GM19035 (cell line): ENCODE results near the gene CCM2.

Experiments
- ATAC-seq: cut with Tn5 transposase; IDR thresholded peaks from one replicate; pipeline ENCODE4 v1.9.1; 2021; ENCODE audit not compliant: unreplicated experiment

Gene CCM2

GRCh38 chr7:45077579-45077978, 77.6 kb downstream of the CCM2 start:
- ATAC-seq, result no peak

- no peak for ATAC-seq
Observed at GRCh38 chr7:45078125-45078681, 78.2 kb downstream of the CCM2 start.

GRCh38 chr7:45080265-45080957, 80.4 kb downstream of the CCM2 start:
- no peak for ATAC-seq

GRCh38 chr7:45080958-45081669, 81.1 kb downstream of the CCM2 start:
- no peak for ATAC-seq

- no peak for ATAC-seq
Observed at GRCh38 chr7:45081670-45081974, 81.6 kb downstream of the CCM2 start.

GRCh38 chr7:45082031-45082830, 82.2 kb downstream of the CCM2 start:
- ATAC-seq, result no peak

- ATAC-seq, result no peak
Observed at GRCh38 chr7:45082831-45083331, 82.9 kb downstream of the CCM2 start.

GRCh38 chr7:45084336-45084735, 84.3 kb downstream of the CCM2 start:
- no peak for ATAC-seq

- ATAC-seq, result no peak
Observed at GRCh38 chr7:45084901-45085618, 85.1 kb downstream of the CCM2 start.

- ATAC-seq, result no peak
Observed at GRCh38 chr7:45085619-45086200, 85.7 kb downstream of the CCM2 start.

GRCh38 chr7:45086331-45087065, 86.5 kb downstream of the CCM2 start:
- ATAC-seq, result no peak

GRCh38 chr7:45087301-45088145, 87.5 kb downstream of the CCM2 start:
- no peak for ATAC-seq

GRCh38 chr7:45088146-45088701, 88.2 kb downstream of the CCM2 start:
- no peak for ATAC-seq

- no peak for ATAC-seq
Observed at GRCh38 chr7:45088821-45089340, 88.9 kb downstream of the CCM2 start, which contains the start of gene NACAD. TSS of gene NACAD (minus strand) at chr7:45088969. CDS start at chr7:45088894, 75 bp downstream.

GRCh38 chr7:45089341-45089891, 89.4 kb downstream of the CCM2 start:
- no peak for ATAC-seq

GRCh38 chr7:45092100-45092930, 92.3 kb downstream of the CCM2 start:
- no peak for ATAC-seq

GRCh38 chr7:45092931-45093235, 92.9 kb downstream of the CCM2 start:
- no peak for ATAC-seq
